Esophagus muscularis mucosa (tissue), 3 donors: ENCODE measurements around the gene CASP9.

ENCODE experiments used
- POLR2A ChIP-seq: fragments of 450-650 bp; IDR thresholded peaks from one replicate; pipeline ENCODE4 v1.6.1; 2017; ENCODE audit warnings: antibody characterized with exemption, moderate library complexity, mild to moderate bottlenecking, low read depth
- TF ChIP-seq, protein P1 (sequence below), 3 experiments: fragments of 200-600 bp in 2 of 3; fragments of 450-650 bp in 1 of 3; sonication (generic) in 2 of 3; IDR thresholded peaks; one replicate each; pipeline ENCODE4 v1.5.1; 2017 to 2019; ENCODE audit warnings: antibody characterized with exemption in 3 of 3, mild to moderate bottlenecking in 2 of 3, moderate library complexity in 1 of 3

DNA sequence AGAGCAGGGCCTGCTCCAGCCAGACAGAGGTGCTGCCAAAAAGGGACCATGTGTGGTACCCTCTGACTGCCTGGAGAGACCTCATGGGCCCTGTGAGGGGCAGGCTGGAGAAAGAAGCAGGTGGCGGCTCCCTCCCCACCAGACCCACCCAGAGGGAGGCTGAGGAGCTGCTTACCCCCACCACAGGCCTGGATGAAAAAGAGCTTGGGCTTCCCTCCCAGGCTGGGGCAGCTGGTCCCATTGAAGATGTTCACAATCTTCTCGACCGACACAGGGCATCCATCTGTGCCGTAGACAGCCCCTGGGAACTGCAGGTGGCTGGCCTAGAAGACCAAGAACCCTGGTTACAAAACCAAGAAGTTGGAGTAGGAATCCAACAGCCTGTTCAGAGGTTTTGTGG lies 19.6 kb downstream of the CASP9 start:
- TF ChIP-seq, protein P1, sequence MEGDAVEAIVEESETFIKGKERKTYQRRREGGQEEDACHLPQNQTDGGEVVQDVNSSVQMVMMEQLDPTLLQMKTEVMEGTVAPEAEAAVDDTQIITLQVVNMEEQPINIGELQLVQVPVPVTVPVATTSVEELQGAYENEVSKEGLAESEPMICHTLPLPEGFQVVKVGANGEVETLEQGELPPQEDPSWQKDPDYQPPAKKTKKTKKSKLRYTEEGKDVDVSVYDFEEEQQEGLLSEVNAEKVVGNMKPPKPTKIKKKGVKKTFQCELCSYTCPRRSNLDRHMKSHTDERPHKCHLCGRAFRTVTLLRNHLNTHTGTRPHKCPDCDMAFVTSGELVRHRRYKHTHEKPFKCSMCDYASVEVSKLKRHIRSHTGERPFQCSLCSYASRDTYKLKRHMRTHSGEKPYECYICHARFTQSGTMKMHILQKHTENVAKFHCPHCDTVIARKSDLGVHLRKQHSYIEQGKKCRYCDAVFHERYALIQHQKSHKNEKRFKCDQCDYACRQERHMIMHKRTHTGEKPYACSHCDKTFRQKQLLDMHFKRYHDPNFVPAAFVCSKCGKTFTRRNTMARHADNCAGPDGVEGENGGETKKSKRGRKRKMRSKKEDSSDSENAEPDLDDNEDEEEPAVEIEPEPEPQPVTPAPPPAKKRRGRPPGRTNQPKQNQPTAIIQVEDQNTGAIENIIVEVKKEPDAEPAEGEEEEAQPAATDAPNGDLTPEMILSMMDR (IDR thresholded peaks at IDR 0.05) = no peak
- TF ChIP-seq POLR2A = no peak
